CD4-positive, alpha-beta T cell treated with Interferon gamma for 1 hour (primary cell): ENCODE measurements around the gene OTP.
"Not testable (repeated sequence)": the region's sequence is repeated elsewhere in the genome, so short reads cannot be mapped to it uniquely, and the experiment has no call there.

Source experiments
- DNase-seq: peaks from one replicate; pipeline ENCODE4 v3.0.0-alpha.2; 2020

The OTP gene

GRCh38 chr5:77638763-77639671, 504 bp upstream of the OTP start:
- DNase-seq: no peak

- no peak for DNase-seq
Measured at GRCh38 chr5:77637170-77637997, 1.1 kb downstream of the OTP start.

- DNase-seq: no peak
Measured at GRCh38 chr5:77636641-77637169, 1.8 kb downstream of the OTP start.

GRCh38 chr5:77635917-77636640, 2.4 kb downstream of the OTP start:
- DNase-seq: no peak

GRCh38 chr5:77635067-77635916, 3.2 kb downstream of the OTP start:
- no peak for DNase-seq

- no peak for DNase-seq
Measured at GRCh38 chr5:77633709-77634108, 4.8 kb downstream of the OTP start.

GRCh38 chr5:77633207-77633675, 5.3 kb downstream of the OTP start:
- no peak for DNase-seq

GRCh38 chr5:77632526-77633206, 5.8 kb downstream of the OTP start:
- DNase-seq: no peak

GRCh38 chr5:77630114-77630680, 8.3 kb downstream of the OTP start:
- peak; percentile 37 for DNase-seq

- DNase-seq: no peak
Measured at GRCh38 chr5:77629509-77630113, 8.9 kb downstream of the OTP start.

GRCh38 chr5:77628840-77629508, 9.5 kb downstream of the OTP start:
- DNase-seq: no peak

- no peak for DNase-seq
Measured at GRCh38 chr5:77627869-77628674, 10.4 kb downstream of the OTP start.

GRCh38 chr5:77623203-77623740, 15.2 kb downstream of the OTP start:
- DNase-seq: no peak

- DNase-seq: no peak
Measured at GRCh38 chr5:77621440-77621839, 17.1 kb downstream of the OTP start.

- no peak for DNase-seq
Measured at GRCh38 chr5:77620405-77620804, 18.1 kb downstream of the OTP start.

- DNase-seq: no peak
Measured at GRCh38 chr5:77616920-77617319, 21.6 kb downstream of the OTP start.

- not testable (repeated sequence) for DNase-seq
Measured at GRCh38 chr5:77608927-77609326, 29.6 kb downstream of the OTP start.

GRCh38 chr5:77607324-77607723, 31.2 kb downstream of the OTP start:
- no peak for DNase-seq

- DNase-seq: no peak
Measured at GRCh38 chr5:77606279-77606678, 32.2 kb downstream of the OTP start.
